Stomach (tissue), 4 donors: Measurements from ENCODE around the gene CCDC12.

ENCODE experiments used
- CTCF ChIP-seq, 7 experiments: fragments of 450-650 bp in 4 of 7; fragments of 200-600 bp in 3 of 7; sonication (generic) in 3 of 7; IDR thresholded peaks; one replicate each; pipeline ENCODE4 v1.5.1; 2016 to 2019; ENCODE audit warnings: antibody characterized with exemption in 7 of 7, control low read depth in 2 of 7, mild to moderate bottlenecking in 1 of 7
- POLR2AphosphoS5 ChIP-seq, 3 donors: sonication (generic); formaldehyde crosslinking; IDR thresholded peaks; one replicate each; pipeline ENCODE4 v1.6.1; 2016; ENCODE audit warnings: antibody characterized with exemption in 3 of 3

- TF ChIP-seq POLR2AphosphoS5 (IDR thresholded peaks at IDR 0.05) (peak in 1 of 3 donors; percentile 86), CTCF (IDR thresholded peaks at IDR 0.05) (peak in 6 of 7 experiments; percentile 69 to 98 (median 82))
Measured at GRCh38 chr3:46998121-46998851, 21.7 kb upstream of the CCDC12 start.
